NT2/D1 (cell line): Measurements from ENCODE around the gene TIE1.

Source experiments
- SUZ12 ChIP-seq: IDR thresholded peaks from 2 replicates; pipeline ENCODE4 v1.6.1; 2011; ENCODE audit not compliant: insufficient read length, insufficient read depth; ENCODE audit errors: extremely low read depth
- YY1 ChIP-seq: IDR thresholded peaks from 2 replicates; pipeline ENCODE4 v1.6.1; 2011; ENCODE audit not compliant: insufficient read length, insufficient read depth
- ZNF274 ChIP-seq: IDR thresholded peaks from 2 replicates; pipeline ENCODE4 v1.6.1; 2011; ENCODE audit warnings: mild to moderate bottlenecking, low read depth, low read length

DNA sequence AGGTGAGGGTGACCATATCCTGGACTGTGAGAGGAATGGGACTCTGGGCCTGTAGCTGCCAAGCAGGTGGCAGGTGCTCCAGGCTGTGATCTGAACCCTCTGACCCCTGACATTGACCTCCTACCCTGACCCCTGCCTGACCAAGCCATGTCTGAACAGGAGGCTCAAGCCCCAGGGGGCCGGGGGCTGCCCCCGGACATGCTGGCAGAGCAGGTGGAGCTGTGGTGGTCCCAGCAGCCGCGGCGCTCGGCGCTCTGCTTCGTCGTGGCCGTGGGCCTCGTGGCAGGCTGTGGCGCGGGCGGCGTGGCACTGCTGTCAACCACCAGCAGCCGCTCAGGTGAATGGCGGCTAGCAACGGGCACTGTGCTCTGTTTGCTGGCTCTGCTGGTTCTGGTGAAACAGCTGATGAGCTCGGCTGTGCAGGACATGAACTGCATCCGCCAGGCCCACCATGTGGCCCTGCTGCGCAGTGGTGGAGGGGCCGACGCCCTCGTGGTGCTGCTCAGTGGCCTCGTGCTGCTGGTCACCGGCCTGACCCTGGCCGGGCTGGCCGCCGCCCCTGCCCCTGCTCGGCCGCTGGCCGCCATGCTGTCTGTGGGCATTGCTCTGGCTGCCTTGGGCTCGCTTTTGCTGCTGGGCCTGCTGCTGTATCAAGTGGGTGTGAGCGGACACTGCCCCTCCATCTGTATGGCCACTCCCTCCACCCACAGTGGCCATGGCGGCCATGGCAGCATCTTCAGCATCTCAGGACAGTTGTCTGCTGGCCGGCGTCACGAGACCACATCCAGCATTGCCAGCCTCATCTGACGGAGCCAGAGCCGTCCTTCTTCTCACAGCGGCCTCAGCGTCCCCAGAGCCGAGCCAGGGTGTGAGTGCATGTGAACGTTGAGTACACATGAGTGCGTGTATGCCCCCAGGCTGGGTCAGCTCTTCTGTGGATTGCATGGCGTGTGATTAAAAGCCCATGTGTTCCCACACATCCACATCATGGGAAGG, 27.9 kb upstream of the TIE1 start:
- TF ChIP-seq SUZ12, result no peak
- no peak for TF ChIP-seq YY1
- TF ChIP-seq ZNF274, result no peak
